HG02884 (cell line): ENCODE results near the gene CNTN5.
"Not testable (repeated sequence)": the region's sequence is repeated elsewhere in the genome, so short reads cannot be mapped to it uniquely, and the experiment has no call there.

ENCODE experiments used
- ATAC-seq: cut with Tn5 transposase; IDR thresholded peaks from one replicate; pipeline ENCODE4 v1.9.1; 2021; ENCODE audit warnings: mild to moderate bottlenecking, moderate library complexity; ENCODE audit not compliant: unreplicated experiment

CNTN5 gene

GRCh38 chr11:100177651-100178050, 1156.9 kb downstream of the CNTN5 start:
- ATAC-seq, result no peak

- ATAC-seq, result no peak
Observed at GRCh38 chr11:100182350-100182749, 1161.6 kb downstream of the CNTN5 start.

GRCh38 chr11:100182927-100183326, 1162.2 kb downstream of the CNTN5 start:
- ATAC-seq, result no peak

GRCh38 chr11:100185588-100185987, 1164.8 kb downstream of the CNTN5 start:
- no peak for ATAC-seq

- ATAC-seq, result no peak
Observed at GRCh38 chr11:100188137-100188783, 1167.5 kb downstream of the CNTN5 start.

GRCh38 chr11:100190395-100190794, 1169.6 kb downstream of the CNTN5 start:
- no peak for ATAC-seq

- no peak for ATAC-seq
Observed at GRCh38 chr11:100192181-100192580, 1171.4 kb downstream of the CNTN5 start.

GRCh38 chr11:100203789-100204188, 1183.0 kb downstream of the CNTN5 start:
- no peak for ATAC-seq

GRCh38 chr11:100205926-100206325, 1185.2 kb downstream of the CNTN5 start:
- no peak for ATAC-seq

GRCh38 chr11:100208207-100208606, 1187.5 kb downstream of the CNTN5 start:
- ATAC-seq, result no peak

GRCh38 chr11:100214791-100215190, 1194.0 kb downstream of the CNTN5 start:
- no peak for ATAC-seq

- ATAC-seq, result no peak
Observed at GRCh38 chr11:100220801-100221200, 1200.1 kb downstream of the CNTN5 start.

GRCh38 chr11:100221791-100222190, 1201.0 kb downstream of the CNTN5 start:
- ATAC-seq, result no peak

- ATAC-seq, result no peak
Observed at GRCh38 chr11:100224541-100225034, 1203.8 kb downstream of the CNTN5 start.

- ATAC-seq, result no peak
Observed at GRCh38 chr11:100229086-100229485, 1208.3 kb downstream of the CNTN5 start.

- ATAC-seq, result no peak
Observed at GRCh38 chr11:100232006-100232405, 1211.3 kb downstream of the CNTN5 start.

- ATAC-seq, result no peak
Observed at GRCh38 chr11:100235085-100235484, 1214.3 kb downstream of the CNTN5 start.

GRCh38 chr11:100240025-100240539, 1219.3 kb downstream of the CNTN5 start:
- no peak for ATAC-seq

- ATAC-seq, result no peak
Observed at GRCh38 chr11:100247704-100248103, 1227.0 kb downstream of the CNTN5 start.

- not testable (repeated sequence) for ATAC-seq
Observed at GRCh38 chr11:100257238-100257803, 1236.6 kb downstream of the CNTN5 start.

GRCh38 chr11:100269516-100269915, 1248.8 kb downstream of the CNTN5 start:
- ATAC-seq, result no peak

GRCh38 chr11:100273066-100273815, 1252.5 kb downstream of the CNTN5 start:
- ATAC-seq, result no peak
